Measurements from ENCODE around the gene HHIPL1.

HHIPL1 gene

GRCh38 chr14:99668307-99669295 is 23.7 kb downstream of the HHIPL1 start:
- no peak for TF ChIP-seq ZFX (IDR thresholded peaks at IDR 0.05; ENCODE audit: borderline replicate concordance)
- no peak for TF ChIP-seq CTCF (IDR thresholded peaks at IDR 0.05)
- H3K27ac ChIP-seq, result no peak overlapping the region

DNA sequence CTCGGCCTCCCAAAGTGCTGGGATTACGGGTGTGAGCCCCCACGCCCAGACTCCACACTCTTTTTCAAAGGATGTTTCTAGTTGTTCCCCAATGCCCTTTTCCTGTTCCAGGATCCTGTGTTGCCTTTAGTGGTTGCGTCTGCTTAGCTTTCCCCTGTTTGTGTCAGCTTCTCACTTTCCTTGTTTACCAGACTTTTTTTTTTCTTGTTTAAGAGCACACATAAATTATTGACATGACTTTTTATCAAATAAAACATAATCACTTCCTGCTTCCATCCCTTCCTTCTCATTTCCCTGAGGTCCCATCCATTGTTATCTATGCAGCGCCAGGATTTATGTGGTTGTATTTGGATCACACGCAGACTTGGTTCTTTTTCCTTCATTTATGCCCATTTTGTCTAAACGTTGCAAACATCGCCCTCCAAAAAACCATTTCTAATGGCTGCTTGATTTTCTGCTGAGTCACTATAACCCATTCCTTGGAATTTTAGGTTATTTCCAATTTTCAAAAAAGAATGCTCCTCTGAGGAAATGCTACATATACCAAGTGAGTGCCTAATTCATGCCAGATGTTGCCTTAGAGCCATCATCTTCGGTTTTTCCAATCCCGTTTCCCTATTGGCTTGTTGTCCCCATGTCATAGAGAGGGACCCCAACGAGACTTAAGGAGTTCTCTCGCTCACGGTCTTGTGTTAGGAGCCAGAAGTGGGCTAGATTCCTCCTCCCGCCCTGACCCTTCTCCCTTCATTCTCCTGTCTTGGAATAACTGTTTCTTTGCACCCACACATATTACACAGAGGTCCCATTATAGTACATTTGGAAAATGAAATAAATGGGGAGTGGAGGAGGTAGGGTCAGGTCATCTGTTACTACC is 25.7 kb downstream of the HHIPL1 start:
- H3K27ac ChIP-seq, result no peak overlapping the region
- TF ChIP-seq CTCF (IDR thresholded peaks at IDR 0.05) (no peak), ZFX (IDR thresholded peaks at IDR 0.05; ENCODE audit: borderline replicate concordance) (no peak)

GRCh38 chr14:99671235-99672224 is 26.6 kb downstream of the HHIPL1 start:
- H3K27ac ChIP-seq, result no peak overlapping the region

GRCh38 chr14:99672506-99673304 is 27.8 kb downstream of the HHIPL1 start:
- H3K27ac ChIP-seq, result no peak overlapping the region

More at GRCh38 chr14:99671235-99672224, 26.6 kb downstream of the HHIPL1 start:
- no peak for TF ChIP-seq ZFX (IDR thresholded peaks at IDR 0.05; ENCODE audit: borderline replicate concordance)
- TF ChIP-seq CTCF (IDR thresholded peaks at IDR 0.05), result no peak

GRCh38 chr14:99673305-99674063 is 28.6 kb downstream of the HHIPL1 start:
- no peak overlapping the region for H3K27ac ChIP-seq
- no peak for TF ChIP-seq ZFX (IDR thresholded peaks at IDR 0.05; ENCODE audit: borderline replicate concordance)

More at GRCh38 chr14:99672506-99673304, 27.8 kb downstream of the HHIPL1 start:
- TF ChIP-seq ZFX (IDR thresholded peaks at IDR 0.05; ENCODE audit: borderline replicate concordance), result no peak
- no peak for TF ChIP-seq CTCF (IDR thresholded peaks at IDR 0.05)

DNA sequence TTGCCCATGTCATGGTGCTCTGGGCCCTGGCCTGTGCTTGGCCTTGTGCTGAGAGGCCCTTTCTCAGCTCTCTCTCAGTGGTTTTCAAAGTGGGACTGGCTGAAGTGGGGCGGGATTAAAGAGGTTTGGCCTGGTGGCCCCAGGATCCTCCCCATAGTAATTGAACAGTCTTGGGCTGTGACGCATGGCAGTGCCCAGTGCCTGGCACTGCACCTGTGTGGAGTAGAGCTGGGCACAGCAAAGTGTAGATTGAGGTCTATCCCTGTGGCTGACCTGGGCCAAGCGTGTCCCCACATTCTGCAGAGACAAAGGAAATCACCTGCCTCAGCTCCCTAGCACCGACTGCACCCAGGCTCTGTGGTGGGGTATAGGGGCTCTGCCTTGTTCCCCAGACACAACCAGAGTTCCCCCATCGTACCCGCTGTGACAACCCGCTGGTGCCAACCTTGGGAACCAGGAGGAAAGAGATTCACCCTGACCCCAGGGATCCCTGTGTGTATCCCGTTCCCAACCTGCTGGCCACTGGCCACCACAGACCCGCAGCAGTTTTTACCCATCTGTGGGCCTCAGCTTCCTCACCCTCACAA is 29.2 kb downstream of the HHIPL1 start:
- TF ChIP-seq ZFX (IDR thresholded peaks at IDR 0.05; ENCODE audit: borderline replicate concordance) (no peak), CTCF (IDR thresholded peaks at IDR 0.05) (no peak)
- no peak overlapping the region for H3K27ac ChIP-seq
